Measurements from ENCODE around the gene ZNF669.

The ZNF669 gene

DNA sequence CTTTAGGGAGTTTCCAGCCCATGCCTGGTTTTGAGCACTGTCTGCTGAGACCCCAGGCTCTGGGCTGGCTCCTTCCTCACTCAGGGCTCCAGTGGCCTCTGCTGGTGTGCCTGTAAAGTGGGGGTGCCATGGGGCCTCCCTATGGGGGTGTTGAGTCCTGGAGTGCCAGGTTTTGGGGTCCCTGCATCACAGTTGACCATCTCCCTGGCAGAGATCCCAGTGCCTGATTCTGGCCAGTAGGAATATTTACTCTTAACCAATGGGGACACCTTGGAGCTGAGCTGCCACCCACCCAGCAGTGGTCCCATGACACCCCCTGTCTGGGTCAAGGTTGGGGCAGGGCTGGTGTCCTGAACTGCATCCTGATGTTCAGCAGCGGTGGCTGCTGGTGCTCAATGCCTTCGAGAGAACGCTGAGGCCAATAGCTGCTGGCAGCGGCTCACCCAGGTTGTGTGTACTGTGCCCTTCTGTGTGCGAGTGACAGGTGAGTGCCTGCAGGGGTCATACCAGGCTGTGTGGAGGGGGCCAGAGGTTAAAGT, 9.6 kb upstream of the ZNF669 start:
- TF ChIP-seq, protein P1, sequence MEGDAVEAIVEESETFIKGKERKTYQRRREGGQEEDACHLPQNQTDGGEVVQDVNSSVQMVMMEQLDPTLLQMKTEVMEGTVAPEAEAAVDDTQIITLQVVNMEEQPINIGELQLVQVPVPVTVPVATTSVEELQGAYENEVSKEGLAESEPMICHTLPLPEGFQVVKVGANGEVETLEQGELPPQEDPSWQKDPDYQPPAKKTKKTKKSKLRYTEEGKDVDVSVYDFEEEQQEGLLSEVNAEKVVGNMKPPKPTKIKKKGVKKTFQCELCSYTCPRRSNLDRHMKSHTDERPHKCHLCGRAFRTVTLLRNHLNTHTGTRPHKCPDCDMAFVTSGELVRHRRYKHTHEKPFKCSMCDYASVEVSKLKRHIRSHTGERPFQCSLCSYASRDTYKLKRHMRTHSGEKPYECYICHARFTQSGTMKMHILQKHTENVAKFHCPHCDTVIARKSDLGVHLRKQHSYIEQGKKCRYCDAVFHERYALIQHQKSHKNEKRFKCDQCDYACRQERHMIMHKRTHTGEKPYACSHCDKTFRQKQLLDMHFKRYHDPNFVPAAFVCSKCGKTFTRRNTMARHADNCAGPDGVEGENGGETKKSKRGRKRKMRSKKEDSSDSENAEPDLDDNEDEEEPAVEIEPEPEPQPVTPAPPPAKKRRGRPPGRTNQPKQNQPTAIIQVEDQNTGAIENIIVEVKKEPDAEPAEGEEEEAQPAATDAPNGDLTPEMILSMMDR (conservative IDR thresholded peaks at IDR 0.05): no peak
- H3K27ac ChIP-seq: no peak overlapping the region

DNA sequence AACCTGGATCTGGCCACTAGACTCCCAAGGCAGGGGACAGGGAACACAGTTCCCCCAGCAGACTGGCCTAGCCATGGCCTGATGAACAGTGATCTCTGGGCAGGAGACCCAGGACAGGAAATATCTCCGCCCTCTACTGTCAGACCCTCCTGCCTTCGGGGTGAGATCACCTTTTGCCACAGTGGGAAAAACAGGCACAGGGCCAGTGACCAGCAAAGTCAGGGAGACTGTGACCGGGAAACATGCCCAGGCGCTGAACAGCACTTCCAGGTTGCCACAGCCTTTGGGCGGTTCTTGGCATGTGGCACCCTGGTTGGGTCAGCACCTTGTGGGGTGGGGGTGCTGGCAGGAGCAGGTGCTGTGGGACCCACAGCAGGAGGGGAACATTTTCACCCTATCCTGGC, 8.9 kb upstream of the ZNF669 start:
- no peak overlapping the region for H3K27ac ChIP-seq

DNA sequence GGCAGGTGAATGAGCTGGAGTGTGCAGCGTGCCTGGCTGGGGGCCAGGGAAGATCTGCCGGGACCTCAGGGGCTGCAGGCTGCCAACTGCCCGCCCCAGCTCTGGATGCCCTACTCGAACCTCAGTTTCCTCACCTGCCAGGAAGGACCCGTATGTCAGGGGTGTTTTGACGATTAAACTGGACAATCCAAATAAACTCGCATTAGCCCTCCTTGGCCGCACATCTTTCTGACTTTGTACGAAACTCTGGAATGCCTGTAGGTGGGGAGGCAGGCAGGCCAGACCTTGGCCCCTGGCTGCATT, 8.3 kb upstream of the ZNF669 start:
- TF ChIP-seq, protein P1 (conservative IDR thresholded peaks at IDR 0.05): no peak
- H3K27ac ChIP-seq: peak overlapping the region; percentile 90

More for the DNA sequence above, 8.9 kb upstream of the ZNF669 start:
- TF ChIP-seq, protein P1 (conservative IDR thresholded peaks at IDR 0.05): no peak

DNA sequence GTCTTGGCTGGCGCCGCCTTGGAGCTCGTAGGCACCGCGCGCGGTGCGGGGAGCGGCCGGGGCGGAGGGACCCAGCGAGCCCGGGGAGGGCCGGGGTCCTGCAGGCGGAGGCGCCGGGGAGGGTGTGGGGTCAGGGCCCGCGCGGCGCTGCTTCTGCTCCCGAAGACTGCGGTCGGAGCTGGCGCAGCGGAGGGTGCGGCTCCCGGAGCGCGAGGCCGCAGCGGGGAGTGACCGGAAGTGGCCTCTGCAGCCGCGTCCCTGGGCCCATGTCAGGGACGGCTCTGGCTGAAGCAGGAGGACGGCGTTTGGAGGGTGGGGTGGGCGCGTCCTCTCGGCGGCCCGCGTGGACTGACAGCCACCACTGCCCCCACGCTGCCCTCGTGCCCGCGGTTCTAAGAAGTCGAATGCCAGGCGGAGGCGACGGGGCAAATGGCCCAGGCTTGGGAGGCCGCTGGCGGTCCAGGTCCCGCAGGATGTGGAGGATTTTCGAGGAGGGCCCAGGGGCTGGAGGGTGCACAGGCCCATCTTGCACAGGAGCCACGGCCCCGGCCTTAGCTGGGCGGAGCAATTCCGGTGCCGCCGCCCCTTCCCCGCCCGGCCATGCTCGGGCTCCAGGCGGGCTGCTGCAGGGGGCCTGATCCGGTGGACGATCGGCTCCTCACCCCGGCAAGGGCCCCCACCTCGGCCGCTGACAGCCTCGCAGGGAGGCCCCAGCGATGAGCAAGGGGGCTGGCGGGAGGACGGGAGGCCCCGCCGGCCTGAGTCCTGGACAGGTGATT, 7.7 kb upstream of the ZNF669 start:
- H3K27ac ChIP-seq: peak overlapping the region; percentile 90
- TF ChIP-seq, protein P1 (conservative IDR thresholded peaks at IDR 0.05): no peak

DNA sequence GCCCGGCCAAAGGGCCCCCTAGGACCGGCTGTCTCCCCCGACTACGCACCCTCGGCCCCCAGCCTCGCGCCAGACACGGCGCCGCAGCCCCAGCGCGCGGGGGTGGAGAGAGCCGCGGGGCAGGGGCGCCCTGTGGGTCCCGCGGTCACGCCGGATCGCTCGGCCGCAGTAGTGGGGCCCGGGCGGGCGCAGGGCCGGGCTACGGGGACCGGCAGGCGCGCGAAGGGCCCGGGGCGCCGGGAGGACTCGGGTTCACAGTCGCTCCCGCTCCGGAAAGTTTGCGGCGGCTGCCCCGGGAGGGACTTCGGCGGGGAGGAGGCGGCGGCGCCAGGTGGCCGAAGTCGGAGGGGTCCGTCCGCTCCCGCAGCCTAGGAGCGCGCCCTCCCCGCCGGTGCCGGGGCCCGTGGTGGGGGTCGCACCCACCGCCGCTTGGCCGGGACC, 7.1 kb upstream of the ZNF669 start:
- TF ChIP-seq, protein P1 (conservative IDR thresholded peaks at IDR 0.05): no peak
- H3K27ac ChIP-seq: peak overlapping the region; percentile 90

DNA sequence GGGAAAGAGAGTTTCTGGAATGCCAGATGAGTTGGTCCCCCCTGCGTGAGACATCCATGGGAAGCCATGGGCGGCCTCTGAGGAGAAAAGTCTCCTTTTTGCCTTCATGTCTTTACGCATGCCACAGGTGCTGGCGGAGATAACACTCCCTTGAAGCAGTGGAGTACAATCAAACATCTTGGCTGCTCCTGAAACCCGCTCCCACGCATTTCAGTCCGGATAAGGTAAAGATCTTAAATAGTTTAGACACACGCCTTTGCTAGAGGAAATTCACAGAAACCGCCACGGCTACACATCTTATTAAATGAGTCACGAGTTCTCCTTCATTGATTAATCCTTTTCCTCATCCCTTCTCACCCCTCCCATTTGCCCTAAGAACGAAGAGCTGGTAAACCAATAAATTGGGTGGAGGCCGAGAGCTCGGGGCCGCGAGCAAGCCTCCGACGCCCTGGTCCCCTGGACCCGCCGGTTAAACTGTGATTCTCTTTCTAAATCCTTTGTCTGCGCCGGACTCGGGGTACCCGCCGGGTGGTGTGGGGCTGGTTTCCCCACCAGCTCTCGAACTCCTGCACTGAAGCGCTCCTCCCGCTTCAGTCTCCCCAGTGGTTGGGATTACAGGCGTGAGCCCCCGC, 6.6 kb upstream of the ZNF669 start:
- H3K27ac ChIP-seq: peak overlapping the region; percentile 90

DNA sequence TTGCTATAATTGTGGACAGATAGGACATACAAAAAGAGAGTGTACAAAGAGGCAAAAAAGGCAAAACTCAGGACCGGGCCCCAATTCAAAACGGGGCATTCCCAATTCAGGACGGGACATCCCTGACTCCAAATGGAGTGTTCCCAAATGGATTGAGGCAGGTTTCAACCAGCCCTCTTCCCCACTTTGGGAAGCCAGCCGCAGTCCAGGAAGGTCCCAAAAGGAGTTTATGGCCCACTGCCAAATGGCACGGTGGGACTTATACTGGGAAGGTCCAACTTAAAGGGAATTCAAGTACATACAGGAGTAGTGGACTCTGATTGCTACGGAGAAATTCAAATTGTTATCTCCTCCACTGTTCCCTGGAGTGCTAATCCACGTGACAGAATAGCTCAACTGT, 3.5 kb upstream of the ZNF669 start:
- no peak overlapping the region for H3K27ac ChIP-seq
- TF ChIP-seq, protein P1 (conservative IDR thresholded peaks at IDR 0.05): no peak

More for the DNA sequence above, 6.6 kb upstream of the ZNF669 start:
- TF ChIP-seq, protein P1 (conservative IDR thresholded peaks at IDR 0.05): no peak
